Stimulated activated CD4-positive, alpha-beta T cell treated with anti-CD3 and anti-CD28 coated beads, Interleukin-15, amount 100 ng/mL, for 48 hours (primary cell): ENCODE results near the gene NR1I2.

Source experiments
- DNase-seq, 2 donors: peaks; one replicate each; pipeline ENCODE4 v3.0.0-alpha.2; 2020; ENCODE audit warnings: low read depth in 2 of 2

The NR1I2 gene

GRCh38 chr3:119781330-119782198, at the start of gene NR1I2:
NR1I2 (plus strand) TSS chr3:119782101.
- no peak for DNase-seq

GRCh38 chr3:119733812-119734211, 48.1 kb upstream of the NR1I2 start:
- no peak for DNase-seq

GRCh38 chr3:119738741-119739140, 43.2 kb upstream of the NR1I2 start:
- no peak for DNase-seq

GRCh38 chr3:119741657-119742590, 40.0 kb upstream of the NR1I2 start:
- no peak for DNase-seq

DNA sequence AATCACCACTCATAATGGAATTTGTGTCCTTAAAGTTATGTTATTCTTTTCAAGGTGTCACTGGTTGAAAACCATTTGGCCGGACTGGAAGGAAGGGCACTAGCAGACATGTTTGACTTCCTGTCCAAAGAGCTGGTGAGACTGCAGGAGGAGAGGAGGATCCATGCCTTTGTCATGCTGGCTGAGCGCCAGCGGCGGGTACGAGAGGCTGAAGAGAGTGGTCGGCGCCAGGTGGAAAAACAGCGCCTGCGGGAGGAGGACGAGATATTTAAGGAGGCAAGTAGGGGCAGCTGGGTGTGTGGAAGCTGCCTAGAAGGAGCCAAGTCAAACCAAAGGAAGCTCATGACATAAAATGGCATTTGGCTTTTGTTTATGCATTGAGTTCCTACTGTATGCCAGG, 38.0 kb upstream of the NR1I2 start:
- no peak for DNase-seq

GRCh38 chr3:119745942-119746341, 36.0 kb upstream of the NR1I2 start:
- no peak for DNase-seq

GRCh38 chr3:119746423-119746822, 35.5 kb upstream of the NR1I2 start:
- no peak for DNase-seq

DNA sequence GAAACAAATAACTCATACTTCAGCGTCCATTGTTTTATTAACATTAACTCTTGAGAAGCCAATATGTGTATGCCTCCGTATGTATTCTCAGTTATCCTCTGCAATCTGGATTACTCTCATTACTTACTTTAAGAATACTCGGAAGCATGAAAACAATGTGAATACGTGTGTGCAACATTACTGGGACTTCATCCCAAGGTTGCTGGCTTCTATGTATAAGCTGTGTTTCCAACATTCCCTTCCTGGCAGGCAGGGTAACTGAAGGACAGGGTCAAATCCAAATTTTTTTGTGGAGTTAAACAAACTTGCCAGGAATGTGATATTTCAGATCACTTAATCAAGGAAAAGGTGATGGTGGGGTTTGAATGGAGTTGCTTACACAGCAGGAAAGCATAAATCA, 34.5 kb upstream of the NR1I2 start:
- no peak for DNase-seq

DNA sequence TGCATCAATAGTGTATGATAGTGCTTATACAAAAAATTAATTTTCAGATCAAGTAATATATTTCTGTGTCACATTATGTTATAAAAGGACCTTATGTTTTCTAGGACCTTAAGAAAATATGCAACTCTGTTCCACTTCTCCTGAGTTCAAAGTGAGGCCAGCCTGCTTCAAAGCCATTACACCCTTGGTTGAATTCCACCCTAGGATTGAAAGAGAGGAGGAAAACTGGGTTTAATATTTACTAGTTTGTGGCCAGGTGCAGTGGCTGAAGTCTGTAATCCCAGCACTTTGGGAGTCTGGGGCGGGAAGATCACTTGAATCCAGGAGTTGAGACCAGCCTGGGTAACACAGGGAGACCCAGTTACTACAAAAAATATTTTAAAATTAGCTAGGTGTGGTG, 32.9 kb upstream of the NR1I2 start:
- DNase-seq = no peak

DNA sequence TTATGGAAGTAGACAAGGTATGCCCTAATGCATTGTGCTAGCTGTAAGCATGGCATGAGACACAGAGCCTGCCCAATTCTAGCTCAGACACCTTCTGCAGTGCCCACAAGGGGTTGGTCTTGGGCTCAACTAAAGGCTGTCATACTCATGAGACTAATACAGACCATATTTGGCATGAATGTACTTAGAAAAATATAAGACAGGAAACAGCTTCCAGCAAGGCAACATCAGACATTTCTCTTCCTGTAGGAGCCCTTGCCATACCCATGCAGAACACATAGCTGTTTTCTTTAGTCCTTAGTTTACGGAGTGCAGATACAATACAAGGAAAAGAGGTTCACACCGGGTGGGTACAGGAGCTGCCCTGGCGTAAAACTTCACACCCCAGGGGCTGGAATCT, 30.5 kb upstream of the NR1I2 start:
- DNase-seq = no peak

DNA sequence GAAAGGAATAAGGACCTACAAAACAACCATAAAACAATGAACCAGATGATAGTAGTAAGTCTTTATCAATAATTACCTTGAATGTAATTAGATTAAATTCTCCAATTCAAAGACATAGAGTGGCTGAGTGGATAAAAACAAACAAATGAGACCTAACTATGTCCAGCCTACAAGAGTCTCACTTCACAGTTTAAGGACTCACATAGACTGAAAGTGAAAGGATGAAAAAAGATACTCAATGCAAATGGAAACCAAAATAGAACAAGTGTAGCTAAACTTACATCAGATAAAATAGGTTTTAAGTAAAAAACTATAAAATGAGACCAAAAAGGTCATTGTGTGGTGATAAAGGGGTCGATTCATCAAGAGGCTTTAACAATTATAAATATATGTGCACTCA, 21.9 kb upstream of the NR1I2 start:
- no peak for DNase-seq

DNA sequence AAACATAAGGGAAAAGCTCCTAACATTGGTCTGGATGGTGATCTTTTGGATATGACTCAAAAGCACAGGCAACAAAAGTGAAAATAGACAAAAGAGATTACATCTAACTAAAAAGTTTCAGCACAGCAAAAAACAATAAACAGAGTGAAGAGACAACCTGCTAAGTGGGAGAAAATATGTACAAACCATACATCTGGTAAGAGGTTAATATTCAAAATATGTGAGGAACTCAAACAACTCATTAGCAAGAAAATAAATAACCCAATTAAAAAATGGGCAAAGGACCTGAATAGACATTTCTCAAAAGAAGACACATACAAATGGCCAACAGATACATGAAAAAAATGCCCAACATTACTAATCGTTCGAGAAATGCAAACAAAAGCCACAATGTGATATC, 19.0 kb upstream of the NR1I2 start:
- no peak for DNase-seq

DNA sequence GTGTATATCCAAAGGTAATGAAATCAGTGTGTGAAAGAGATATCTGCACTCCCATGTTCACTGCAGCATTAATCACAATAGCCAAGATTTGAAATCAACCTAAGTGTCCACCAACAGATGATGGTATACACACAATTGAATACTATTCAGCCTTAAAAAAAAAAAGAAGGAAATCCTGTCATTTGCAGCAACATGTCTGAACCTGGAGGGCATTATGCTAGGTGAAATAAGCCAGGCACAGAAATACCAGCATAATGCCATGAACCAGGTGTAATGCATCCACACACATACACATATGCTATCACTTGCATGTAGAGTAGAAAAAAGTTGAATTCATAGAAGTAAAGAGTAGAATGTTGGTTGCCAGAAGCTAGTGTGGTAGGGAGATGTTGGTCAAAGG, 18.4 kb upstream of the NR1I2 start:
- DNase-seq = no peak

DNA sequence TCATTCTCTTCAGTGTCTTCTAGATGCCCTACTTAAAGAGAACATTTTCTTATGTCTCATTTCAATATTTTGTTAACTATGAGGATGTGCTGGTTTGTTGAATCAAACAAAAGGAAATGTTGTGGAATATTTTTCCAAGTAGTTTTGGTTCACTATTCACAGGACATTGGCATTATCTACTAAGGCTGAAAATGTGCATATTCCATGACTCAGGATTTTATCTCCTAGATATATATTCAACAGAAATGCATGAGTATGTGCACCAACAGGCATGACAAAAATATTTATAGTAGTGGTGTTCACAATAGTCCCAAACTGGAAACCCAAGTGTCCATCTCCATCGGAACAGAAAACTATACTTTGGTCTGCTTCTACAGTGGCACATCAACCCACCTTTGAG, 16.7 kb upstream of the NR1I2 start:
- DNase-seq = no peak

DNA sequence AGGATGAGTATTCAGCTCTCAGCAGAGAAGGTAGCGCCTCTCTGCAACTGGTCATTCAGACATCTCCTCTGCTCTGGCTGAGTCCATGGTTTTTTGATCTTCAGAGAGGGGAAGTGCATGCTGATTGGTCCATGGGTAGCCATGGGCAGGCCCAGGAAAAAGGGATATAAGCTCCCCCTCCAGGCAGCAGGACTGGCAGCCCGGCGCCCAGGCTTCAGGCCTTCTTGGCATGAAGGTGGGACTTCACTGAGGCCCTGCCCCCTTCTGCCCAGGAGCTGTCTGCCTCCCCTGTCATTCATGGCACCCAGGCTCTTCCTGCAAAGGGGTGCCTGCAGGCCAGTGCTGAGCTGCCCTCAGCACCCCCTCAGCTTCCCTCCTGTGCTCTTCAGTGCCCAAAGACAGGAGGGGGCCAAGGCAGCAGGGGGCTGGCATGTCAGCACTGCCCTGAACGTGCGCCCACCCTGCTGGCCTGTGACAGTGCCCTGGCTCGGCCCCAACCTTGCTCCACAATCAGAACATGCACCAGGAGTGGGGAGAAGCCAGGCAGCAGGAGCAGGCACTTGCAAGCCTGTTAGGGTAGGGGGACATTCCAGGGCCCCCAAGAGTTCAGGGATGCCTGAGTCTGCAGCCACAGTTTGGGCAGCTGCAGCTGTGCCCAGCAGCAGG, 13.8 kb upstream of the NR1I2 start:
- no peak for DNase-seq

GRCh38 chr3:119768668-119769393, 13.1 kb upstream of the NR1I2 start:
- DNase-seq = no peak

GRCh38 chr3:119769394-119770149, 12.3 kb upstream of the NR1I2 start:
- no peak for DNase-seq

DNA sequence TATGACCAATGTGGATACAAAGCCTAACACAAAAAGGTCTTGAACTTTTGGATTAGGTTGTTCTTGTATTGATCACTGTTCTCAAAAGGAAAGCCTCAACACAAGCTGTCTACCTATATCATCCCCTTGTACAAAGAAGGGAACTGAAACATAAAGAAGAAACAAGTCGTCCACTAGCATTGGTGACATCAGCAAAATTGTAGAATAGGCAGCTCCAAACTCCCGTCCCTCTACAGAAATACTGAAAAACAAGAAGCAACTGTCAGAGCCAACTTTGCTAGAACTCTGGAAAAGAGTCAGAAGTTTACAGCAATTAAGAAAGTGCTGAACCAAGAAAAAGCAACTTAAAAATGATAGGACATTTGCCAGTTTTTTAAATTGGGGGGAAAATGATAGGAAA, 7.5 kb upstream of the NR1I2 start:
- no peak for DNase-seq

DNA sequence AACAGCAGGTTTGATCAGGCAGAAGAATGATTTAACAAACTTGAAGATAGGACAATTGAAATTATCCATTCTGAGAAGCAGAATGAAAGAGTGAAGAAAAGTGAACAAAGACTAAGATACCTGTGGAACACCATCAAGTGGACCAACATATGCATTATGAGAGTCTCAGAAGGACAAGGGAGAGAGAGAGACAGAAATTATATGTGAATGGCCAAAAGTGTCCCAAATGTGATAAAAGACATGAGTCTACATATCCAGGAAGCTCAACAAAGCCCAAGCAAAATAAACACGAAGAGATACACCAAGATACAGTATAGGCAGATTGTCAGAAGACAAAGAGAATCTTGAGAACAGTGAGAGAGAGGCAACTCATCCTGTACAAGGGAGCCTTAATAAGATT, 5.6 kb upstream of the NR1I2 start:
- no peak for DNase-seq

DNA sequence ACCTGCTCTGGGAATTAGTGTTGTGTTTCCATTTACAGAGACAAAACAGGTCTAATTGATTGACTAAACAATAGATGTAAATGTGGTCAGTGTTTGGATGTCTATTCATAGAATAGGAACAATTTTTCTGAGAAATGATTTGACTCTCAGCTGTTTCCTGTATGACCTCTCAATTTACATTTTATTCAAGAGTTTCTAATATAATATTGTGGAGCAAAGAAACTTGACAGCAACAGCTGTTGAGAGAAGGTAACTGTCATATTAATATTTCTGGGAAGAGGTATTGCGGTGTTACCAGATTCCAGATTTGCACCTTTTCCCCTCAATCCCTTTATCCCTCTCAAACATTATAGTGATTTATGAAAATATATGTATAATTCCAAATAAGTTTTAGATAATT, 3.7 kb upstream of the NR1I2 start:
- DNase-seq = no peak

- no peak for DNase-seq
Measured at GRCh38 chr3:119778811-119779210, 3.1 kb upstream of the NR1I2 start.
